Subcutaneous preadipocyte (primary cell): ENCODE measurements around the gene HRH2. TPM values are rescaled to one million over a fixed set of nuclear protein-coding genes. Genes with fewer than 3 reads are reported as not detected.

ENCODE experiments used
- small RNA-seq: library from RNA; depleted of rRNA; stranded (forward); fragments of <200 nt; gene quantifications from one replicate; pipeline ENCODE3, GENCODE V24; 2012
- total RNA-seq: library from RNA; depleted of rRNA; stranded (reverse); fragments of >200 nt; gene quantifications from 2 replicates; pipeline ENCODE4 v1.2.3, GENCODE V29; 2012

The HRH2 gene, protein sequence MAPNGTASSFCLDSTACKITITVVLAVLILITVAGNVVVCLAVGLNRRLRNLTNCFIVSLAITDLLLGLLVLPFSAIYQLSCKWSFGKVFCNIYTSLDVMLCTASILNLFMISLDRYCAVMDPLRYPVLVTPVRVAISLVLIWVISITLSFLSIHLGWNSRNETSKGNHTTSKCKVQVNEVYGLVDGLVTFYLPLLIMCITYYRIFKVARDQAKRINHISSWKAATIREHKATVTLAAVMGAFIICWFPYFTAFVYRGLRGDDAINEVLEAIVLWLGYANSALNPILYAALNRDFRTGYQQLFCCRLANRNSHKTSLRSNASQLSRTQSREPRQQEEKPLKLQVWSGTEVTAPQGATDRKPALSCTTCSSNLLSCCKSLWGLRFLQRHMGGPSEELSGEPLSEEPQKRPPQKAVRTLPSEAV
- total RNA-seq = not detected in 2 replicates

DNA sequence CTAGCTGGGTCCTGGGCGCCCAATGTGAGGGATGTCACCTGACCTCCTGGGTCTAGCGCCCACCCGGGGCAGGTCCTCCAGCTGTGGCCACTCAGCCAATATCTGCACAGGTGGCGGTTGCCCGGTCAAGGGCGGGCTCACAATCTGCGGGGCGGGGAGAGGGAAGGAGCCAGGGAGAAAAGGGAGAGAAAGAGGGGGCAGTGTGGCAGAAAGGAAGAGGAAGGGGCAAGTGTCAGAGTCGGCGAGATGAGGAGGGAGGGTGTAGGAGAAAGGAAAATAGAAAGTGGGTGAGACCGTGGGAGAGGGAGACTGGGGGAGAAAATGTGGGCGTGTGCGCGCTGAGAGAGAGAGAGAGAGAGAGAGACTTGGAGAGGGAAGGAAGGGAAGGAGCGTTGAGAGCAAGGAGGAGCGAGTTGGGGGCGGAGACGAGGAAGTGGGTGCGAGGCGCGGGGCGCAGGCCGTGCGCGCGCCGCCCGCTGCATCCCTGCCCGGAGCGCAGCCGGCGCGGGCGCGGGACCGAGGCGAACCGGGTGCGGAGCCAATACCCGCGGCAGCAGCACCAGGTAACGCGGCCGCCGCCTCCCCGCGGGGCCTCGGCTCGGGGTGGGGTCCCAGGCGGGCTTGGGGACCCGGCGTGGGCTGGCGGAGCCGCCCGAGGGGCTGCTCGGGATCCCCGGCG is at the start of gene HRH2:
HRH2 (plus strand) TSS at position 479 of the 679 bp plus-strand sequence. CDS start 25,163 bp downstream, outside the sequence.

Small RNAs within 50 kb of the gene (small RNA-seq; reads per million reads assigned to genes)
- gene RN7SKP148 = not detected
- gene RNU6-226P = not detected

Other genes with a start within 250 kb of the HRH2 start
- not detected in 2 replicates for gene DRD1, start 213.9 kb upstream of the HRH2 start, total RNA-seq
- 86.3 and 104 TPM in 2 replicates for gene SFXN1, start 179.5 kb upstream of the HRH2 start, total RNA-seq
- not detected in 2 replicates for gene CPLX2, start 213.5 kb downstream of the HRH2 start, total RNA-seq